Ectodermal cell (in vitro differentiated cells): ENCODE data around the gene SIX2.

Experiments used
- H3K27ac ChIP-seq: 2 replicates; pipeline ENCODE4 v1.7.0; 2013; ENCODE audit warnings: mild to moderate bottlenecking, low read depth, low read length; ENCODE audit not compliant: insufficient read depth, poor library complexity, severe bottlenecking
- H3K27me3 ChIP-seq: 2 replicates; pipeline ENCODE4 v1.7.0; 2013; ENCODE audit warnings: mild to moderate bottlenecking, low read length; ENCODE audit not compliant: insufficient read depth, control insufficient read depth, poor library complexity, severe bottlenecking
- H3K36me3 ChIP-seq: one replicate; pipeline ENCODE4 v1.7.0; 2013; ENCODE audit warnings: low read length; ENCODE audit not compliant: control insufficient read depth, insufficient read depth
- H3K4me1 ChIP-seq: one replicate; pipeline ENCODE4 v1.7.0; 2013; ENCODE audit warnings: low read length; ENCODE audit not compliant: control insufficient read depth, insufficient read depth
- H3K4me3 ChIP-seq: 2 replicates; pipeline ENCODE4 v1.7.0; 2013; ENCODE audit warnings: low read depth, low read length, control low read depth; ENCODE audit not compliant: insufficient read depth
- H3K9me3 ChIP-seq: 2 replicates; pipeline ENCODE4 v1.7.0; 2013; ENCODE audit warnings: mild to moderate bottlenecking, low read length, moderate library complexity; ENCODE audit not compliant: control insufficient read depth
- WGBS, 2 experiments: methylation state at CpG; one replicate each; pipeline ENCODE4 v1.1.7; 2013; ENCODE audit warnings: missing lambda C conversion rate in 2 of 2; 5-methylcytosine and 5-hydroxymethylcytosine counted together

SIX2 gene

DNA sequence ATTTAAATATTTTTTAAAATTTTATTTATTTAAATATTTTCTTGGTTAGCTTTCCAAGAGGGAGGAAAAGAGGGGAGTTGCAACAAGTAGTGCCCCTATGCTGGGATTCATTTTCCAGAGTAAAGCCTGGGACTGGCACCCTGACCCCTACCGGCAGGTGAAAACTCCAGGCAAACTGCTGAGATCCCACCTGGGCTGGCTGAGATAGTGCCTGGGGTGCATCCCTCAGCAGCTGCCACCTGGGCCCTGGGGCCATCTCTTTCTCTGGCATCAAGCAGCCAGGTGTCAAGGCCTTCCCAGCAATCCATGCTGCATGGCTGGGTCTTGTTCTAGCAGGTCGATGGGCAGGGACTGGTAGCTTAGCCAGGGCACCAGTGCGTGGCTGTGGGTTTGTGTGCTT is 6.6 kb downstream of the SIX2 start:
- Histone ChIP-seq H3K27ac (no peak overlapping the region), H3K36me3 (no peaks in the 10 kb centered on the region), H3K27me3 (peaks cover 100% of the 10 kb centered on the region), H3K4me3 (no peak overlapping the region), H3K4me1 (peaks cover 7% of the 10 kb centered on the region), H3K9me3 (no peaks in the 10 kb centered on the region)
- WGBS, 2 experiments = 37 to 47% methylated on average over 3 of the region's 3 CpGs

DNA sequence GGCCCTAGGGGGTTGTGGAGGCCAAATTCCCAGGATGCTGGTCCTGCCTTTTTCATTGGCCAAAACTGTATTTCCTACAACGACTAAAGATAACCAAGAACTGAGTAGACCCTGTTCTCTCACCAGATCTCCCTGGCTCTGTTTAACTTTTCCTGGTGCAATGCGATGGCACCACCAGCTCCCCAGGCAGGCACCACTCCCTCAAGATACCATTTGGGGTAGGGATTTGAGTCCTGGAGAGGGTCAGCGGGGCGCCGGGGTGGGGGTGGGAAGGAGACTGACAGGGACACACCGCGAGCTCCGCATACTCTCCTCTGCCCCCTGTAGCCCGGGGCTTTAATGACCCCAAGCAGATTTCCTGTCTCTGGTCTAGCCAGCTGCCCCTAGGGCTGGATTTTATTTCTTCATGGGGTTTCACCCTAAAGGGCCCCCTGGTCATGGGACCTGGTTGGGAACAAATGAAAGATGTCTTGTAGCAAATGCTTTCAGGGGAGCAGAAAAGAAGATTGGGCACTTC is 7.3 kb downstream of the SIX2 start:
- H3K36me3 ChIP-seq = no peaks in the 10 kb centered on the region
- H3K27ac ChIP-seq = no peak overlapping the region
- peaks cover 7% of the 10 kb centered on the region for H3K4me1 ChIP-seq
- H3K4me3 ChIP-seq = no peak overlapping the region
- 5 to 9% methylated on average over 9 of the region's 9 CpGs for WGBS, 2 experiments
- peaks cover 100% of the 10 kb centered on the region for H3K27me3 ChIP-seq
- H3K9me3 ChIP-seq = no peaks in the 10 kb centered on the region

DNA sequence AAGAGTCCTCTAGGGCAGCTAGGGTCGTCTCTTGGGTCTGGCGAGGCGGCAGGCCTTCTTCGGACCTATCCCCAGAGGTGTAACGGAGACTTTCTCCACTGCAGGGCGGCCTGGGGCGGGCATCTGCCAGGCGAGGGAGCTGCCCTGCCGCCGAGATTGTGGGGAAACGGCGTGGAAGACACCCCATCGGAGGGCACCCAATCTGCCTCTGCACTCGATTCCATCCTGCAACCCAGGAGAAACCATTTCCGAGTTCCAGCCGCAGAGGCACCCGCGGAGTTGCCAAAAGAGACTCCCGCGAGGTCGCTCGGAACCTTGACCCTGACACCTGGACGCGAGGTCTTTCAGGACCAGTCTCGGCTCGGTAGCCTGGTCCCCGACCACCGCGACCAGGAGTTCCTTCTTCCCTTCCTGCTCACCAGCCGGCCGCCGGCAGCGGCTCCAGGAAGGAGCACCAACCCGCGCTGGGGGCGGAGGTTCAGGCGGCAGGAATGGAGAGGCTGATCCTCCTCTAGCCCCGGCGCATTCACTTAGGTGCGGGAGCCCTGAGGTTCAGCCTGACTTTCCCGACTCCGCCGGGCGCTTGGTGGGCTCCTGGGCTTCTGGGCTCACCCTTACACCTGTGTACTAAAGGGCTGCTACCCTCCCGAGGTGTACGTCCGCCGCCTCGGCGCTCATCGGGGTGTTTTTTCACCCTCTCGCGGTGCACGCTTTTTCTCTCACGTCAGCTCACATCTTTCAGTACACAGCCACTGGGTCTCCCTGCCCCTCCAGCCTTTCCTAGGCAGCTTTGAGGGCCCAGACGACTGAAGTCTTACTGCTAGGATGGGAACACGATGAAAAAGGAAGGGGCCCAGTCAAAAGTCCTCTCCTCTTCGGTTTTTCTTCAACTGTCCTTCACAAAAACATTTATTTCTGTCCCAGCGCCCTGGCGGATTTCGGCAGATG is 8.1 kb downstream of the SIX2 start:
- H3K4me1 ChIP-seq = peaks cover 7% of the 10 kb centered on the region
- no peaks in the 10 kb centered on the region for H3K9me3 ChIP-seq
- H3K27ac ChIP-seq = no peak overlapping the region
- H3K4me3 ChIP-seq = peak overlapping the region; percentile 16
- peaks cover 100% of the 10 kb centered on the region for H3K27me3 ChIP-seq
- no peaks in the 10 kb centered on the region for H3K36me3 ChIP-seq
- WGBS, 2 experiments = 2% methylated on average over 61 of the region's 61 CpGs

DNA sequence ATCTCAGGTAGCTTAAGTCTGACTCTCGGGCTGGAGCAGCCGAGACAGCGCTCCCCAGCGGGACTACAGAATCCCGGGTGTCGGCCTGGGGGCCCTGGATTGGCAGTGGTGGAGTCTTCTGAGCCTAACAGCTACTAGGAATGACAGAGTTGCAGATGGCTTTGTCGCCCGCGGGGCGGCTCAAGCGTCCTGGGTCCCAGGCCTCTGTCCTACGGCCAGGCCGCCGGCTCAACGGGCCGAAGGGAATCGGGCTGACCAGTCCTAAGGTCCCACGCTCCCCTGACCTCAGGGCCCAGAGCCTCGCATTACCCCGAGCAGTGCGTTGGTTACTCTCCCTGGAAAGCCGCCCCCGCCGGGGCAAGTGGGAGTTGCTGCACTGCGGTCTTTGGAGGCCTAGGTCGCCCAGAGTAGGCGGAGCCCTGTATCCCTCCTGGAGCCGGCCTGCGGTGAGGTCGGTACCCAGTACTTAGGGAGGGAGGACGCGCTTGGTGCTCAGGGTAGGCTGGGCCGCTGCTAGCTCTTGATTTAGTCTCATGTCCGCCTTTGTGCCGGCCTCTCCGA is 8.8 kb downstream of the SIX2 start:
- no peaks in the 10 kb centered on the region for H3K9me3 ChIP-seq
- no peak overlapping the region for H3K27ac ChIP-seq
- no peaks in the 10 kb centered on the region for H3K36me3 ChIP-seq
- peaks cover 93% of the 10 kb centered on the region for H3K27me3 ChIP-seq
- H3K4me3 ChIP-seq = peak overlapping the region; percentile 16
- H3K4me1 ChIP-seq = peaks cover 7% of the 10 kb centered on the region
- WGBS, 2 experiments = 2 to 3% methylated on average over 36 of the region's 36 CpGs

DNA sequence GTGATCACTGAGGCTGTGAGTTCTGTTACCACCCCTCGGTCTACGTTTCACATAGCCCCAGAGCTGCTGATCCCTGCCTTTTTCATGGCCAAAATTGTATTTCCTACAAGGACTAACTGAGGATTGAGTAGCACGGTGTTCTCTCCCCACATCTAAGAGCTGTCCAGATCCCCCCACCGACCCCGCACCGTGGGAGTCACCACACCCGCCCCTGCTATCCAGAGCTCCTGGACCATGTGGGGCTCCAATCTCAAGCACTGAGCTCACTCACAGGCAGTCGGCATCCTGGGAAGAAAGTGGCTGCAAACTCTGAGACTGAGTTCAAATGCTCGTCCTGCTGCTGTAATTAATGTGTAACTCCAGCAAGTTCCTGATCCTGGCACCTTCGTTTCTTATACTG is 9.7 kb downstream of the SIX2 start:
- Histone ChIP-seq H3K27me3 (peaks cover 85% of the 10 kb centered on the region), H3K27ac (no peak overlapping the region)
- WGBS, 2 experiments = 78 to 80% methylated on average over 10 of the region's 10 CpGs

DNA sequence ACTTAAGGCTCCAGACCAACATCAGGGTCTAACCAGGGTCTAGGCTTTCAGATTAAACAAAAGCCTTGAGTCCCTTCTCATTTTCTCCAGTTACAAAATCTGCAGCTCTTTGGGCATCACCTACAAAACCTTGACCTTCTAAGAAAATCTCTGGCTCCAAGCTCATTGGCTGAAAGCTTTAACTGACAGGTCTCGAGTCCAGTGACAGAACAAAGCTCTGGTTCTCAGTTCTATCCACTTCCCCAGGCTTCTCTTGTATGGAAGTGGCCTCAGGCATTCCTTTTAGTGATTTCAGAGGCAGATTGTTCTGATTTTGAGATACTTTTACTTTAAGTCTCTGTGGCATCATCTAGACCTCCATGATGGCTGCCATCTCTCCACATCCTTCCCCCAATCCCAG is 11.3 kb downstream of the SIX2 start:
- Histone ChIP-seq H3K36me3 (no peaks in the 10 kb centered on the region), H3K4me1 (peaks cover 4% of the 10 kb centered on the region), H3K27me3 (peaks cover 69% of the 10 kb centered on the region), H3K4me3 (no peak overlapping the region), H3K27ac (no peak overlapping the region), H3K9me3 (no peaks in the 10 kb centered on the region)
- 87 to 100% methylated on average over 1 of the region's 1 CpG for WGBS, 2 experiments

More for the DNA sequence above, 9.7 kb downstream of the SIX2 start:
- no peaks in the 10 kb centered on the region for H3K36me3 ChIP-seq
- no peak overlapping the region for H3K4me3 ChIP-seq
- H3K4me1 ChIP-seq = peaks cover 7% of the 10 kb centered on the region
- H3K9me3 ChIP-seq = no peaks in the 10 kb centered on the region

DNA sequence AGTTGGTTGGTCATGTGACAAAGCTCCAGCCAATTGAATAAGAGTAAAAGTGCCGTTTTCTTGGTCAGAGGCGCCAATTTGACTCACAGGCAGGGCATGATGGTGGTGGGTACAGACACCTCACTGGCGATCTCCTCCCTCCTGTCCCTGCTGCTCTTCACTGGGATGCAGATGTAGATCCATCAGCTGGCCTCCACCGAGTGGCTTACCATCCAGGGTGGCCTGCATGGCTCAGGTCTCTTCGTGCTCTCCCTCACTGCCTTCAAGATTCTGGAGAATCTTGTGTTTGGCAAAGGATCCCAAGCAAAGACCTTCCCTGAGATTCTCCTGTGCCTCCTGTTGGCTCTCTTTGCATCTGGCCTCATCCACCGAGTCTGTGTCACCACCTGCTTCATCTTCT is 12.9 kb downstream of the SIX2 start:
- no peaks in the 10 kb centered on the region for H3K9me3 ChIP-seq
- H3K36me3 ChIP-seq = no peaks in the 10 kb centered on the region
- WGBS, 2 experiments = 88% methylated on average over 6 of the region's 6 CpGs
- H3K4me3 ChIP-seq = no peak overlapping the region
- H3K4me1 ChIP-seq = peaks cover 4% of the 10 kb centered on the region
- peaks cover 53% of the 10 kb centered on the region for H3K27me3 ChIP-seq
- H3K27ac ChIP-seq = no peak overlapping the region

DNA sequence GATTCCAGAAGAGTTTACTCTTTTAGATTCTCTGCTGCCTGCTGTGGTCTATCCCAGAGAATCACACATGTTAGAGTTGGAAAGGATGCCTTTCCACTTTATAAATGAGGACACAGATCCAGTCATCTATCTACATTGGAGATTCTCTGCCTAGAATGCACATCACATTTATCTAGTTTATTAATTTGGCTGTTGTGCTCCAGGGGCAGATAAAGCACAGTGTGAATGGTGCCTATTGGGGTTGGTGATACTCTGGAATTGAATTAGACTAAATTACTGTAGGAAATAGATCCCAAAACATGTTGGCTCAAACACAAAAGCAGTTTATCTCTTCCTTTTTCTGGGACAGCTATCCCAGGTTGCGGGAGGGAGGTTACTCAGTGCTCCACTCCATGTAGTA is 14.9 kb downstream of the SIX2 start:
- H3K27me3 ChIP-seq = peaks cover 33% of the 10 kb centered on the region
- H3K9me3 ChIP-seq = no peaks in the 10 kb centered on the region
- H3K4me3 ChIP-seq = no peak overlapping the region
- H3K36me3 ChIP-seq = no peaks in the 10 kb centered on the region
- WGBS, 2 experiments = 94 to 96% methylated on average over 1 of the region's 1 CpG
- H3K4me1 ChIP-seq = no peaks in the 10 kb centered on the region
- no peak overlapping the region for H3K27ac ChIP-seq

DNA sequence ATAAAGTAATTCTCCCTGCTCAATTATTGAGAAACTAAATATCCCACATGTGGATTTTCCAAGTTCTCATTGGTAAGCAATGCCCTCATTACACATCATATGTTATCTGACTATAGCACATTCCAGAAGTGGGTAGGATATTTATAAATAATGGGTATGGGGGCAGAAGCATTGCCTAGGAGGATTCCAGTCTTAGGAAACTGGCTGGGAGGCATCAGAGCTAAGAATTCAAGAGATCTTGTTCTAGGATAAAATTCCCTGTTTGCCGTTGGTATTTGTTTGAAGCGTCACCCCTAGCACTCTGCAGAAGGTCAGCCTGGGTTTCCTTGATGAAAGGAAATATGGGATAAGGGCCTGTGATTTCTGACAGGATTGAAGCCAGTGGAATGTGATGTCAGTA is 20.1 kb downstream of the SIX2 start:
- 95 to 96% methylated on average over 2 of the region's 2 CpGs for WGBS, 2 experiments

DNA sequence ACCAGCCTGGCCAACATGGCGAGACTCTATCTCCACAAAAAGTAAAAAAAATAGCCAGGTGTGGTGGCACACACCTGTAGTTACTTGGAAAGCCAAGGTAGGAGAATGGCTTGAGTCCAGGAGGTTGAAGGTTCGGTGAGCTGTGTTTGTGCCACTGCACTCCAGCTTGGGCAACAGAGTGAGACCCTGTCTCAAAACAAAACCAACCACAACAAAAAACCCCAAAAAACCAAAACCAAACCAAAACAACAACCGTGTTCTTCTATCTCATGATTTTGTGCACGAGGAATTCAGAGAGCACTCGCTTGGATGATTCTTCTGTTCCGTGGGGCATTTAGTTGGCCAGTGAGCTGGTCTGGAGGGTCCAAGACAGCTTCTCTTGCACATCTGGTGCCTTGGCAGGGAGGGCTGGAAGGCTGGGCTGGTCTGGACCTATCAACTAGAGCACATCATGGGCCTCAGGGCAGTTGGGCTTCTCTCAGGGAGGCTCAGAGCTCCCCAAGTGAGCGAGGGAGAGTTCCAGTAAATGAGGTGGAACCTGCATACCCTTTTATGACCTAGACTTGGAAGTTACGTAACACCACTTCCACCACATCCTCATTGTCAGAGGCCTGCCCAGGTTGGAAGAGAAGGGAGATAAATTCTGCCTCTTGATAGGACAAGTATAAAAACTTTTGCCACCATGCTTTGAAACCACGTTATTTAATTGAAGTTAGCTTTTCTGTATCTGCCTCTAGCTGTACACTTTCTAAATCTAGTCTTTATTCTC is 25.2 kb downstream of the SIX2 start:
- H3K36me3 ChIP-seq = no peaks in the 10 kb centered on the region
- H3K4me1 ChIP-seq = no peaks in the 10 kb centered on the region
- no peaks in the 10 kb centered on the region for H3K27me3 ChIP-seq
- no peaks in the 10 kb centered on the region for H3K9me3 ChIP-seq
- H3K4me3 ChIP-seq = no peak overlapping the region
- WGBS, 2 experiments = 91 to 92% methylated on average over 9 of the region's 9 CpGs
- H3K27ac ChIP-seq = no peak overlapping the region

More for the DNA sequence above, 20.1 kb downstream of the SIX2 start:
- H3K4me3 ChIP-seq = no peak overlapping the region
- no peaks in the 10 kb centered on the region for H3K9me3 ChIP-seq
- no peaks in the 10 kb centered on the region for H3K4me1 ChIP-seq
- H3K27me3 ChIP-seq = no peaks in the 10 kb centered on the region
- no peaks in the 10 kb centered on the region for H3K36me3 ChIP-seq
- no peak overlapping the region for H3K27ac ChIP-seq
